HG03097 (cell line): ENCODE results near the gene P2RX5.
A peak's percentile ranks its signal among the peaks of the same experiment; 100 is the strongest.

ENCODE experiments used
- ATAC-seq: cut with Tn5 transposase; IDR thresholded peaks from one replicate; pipeline ENCODE4 v1.9.1; 2021; ENCODE audit not compliant: unreplicated experiment, low FRiP score

The P2RX5 gene

GRCh38 chr17:3657874-3658783, 37.8 kb downstream of the P2RX5 start:
- no peak for ATAC-seq

GRCh38 chr17:3657588-3657869, 38.4 kb downstream of the P2RX5 start:
- ATAC-seq = no peak

- ATAC-seq = no peak
Observed at GRCh38 chr17:3656755-3657587, 39.0 kb downstream of the P2RX5 start.

GRCh38 chr17:3656353-3656752, 39.6 kb downstream of the P2RX5 start:
- ATAC-seq = no peak

GRCh38 chr17:3655766-3656165, 40.2 kb downstream of the P2RX5 start:
- ATAC-seq = no peak

GRCh38 chr17:3647769-3648555, 48.0 kb downstream of the P2RX5 start:
- ATAC-seq = no peak

- no peak for ATAC-seq
Observed at GRCh38 chr17:3647251-3647650, 48.7 kb downstream of the P2RX5 start.

GRCh38 chr17:3645310-3645709, 50.6 kb downstream of the P2RX5 start:
- no peak for ATAC-seq

- no peak for ATAC-seq
Observed at GRCh38 chr17:3643889-3644349, 52.0 kb downstream of the P2RX5 start.

GRCh38 chr17:3641717-3642486, 54.1 kb downstream of the P2RX5 start:
- ATAC-seq = no peak

GRCh38 chr17:3641014-3641413, 54.9 kb downstream of the P2RX5 start:
- no peak for ATAC-seq

- ATAC-seq = no peak
Observed at GRCh38 chr17:3639981-3640596, 55.9 kb downstream of the P2RX5 start.

GRCh38 chr17:3636908-3637373, 59.0 kb downstream of the P2RX5 start:
- peak; percentile 10 for ATAC-seq

- ATAC-seq = peak; percentile 93
Observed at GRCh38 chr17:3636154-3636907, 59.6 kb downstream of the P2RX5 start, which contains the start of the genes CTNS and SHPK. Gene CTNS (plus strand): TSS chr17:3636760. CDS start chr17:3640207, 3,447 bp downstream. Gene SHPK (minus strand): TSS chr17:3636250. CDS start chr17:3636219, 31 bp downstream.

GRCh38 chr17:3635474-3636153, 60.3 kb downstream of the P2RX5 start:
- no peak for ATAC-seq

- no peak for ATAC-seq
Observed at GRCh38 chr17:3632287-3632686, 63.7 kb downstream of the P2RX5 start.

- no peak for ATAC-seq
Observed at GRCh38 chr17:3630781-3631180, 65.2 kb downstream of the P2RX5 start.

- ATAC-seq = no peak
Observed at GRCh38 chr17:3627769-3628167, 68.2 kb downstream of the P2RX5 start.
